H9 (cell line): Measurements from ENCODE around the gene ZNHIT1. TPM values are rescaled to one million over a fixed set of nuclear protein-coding genes. Genes with fewer than 3 reads are reported as not detected.

Experiments used
- DNase-seq: peaks from one replicate; pipeline ENCODE4 v3.0.0-alpha.2; 2017
- H2AFZ ChIP-seq: one replicate; pipeline ENCODE4 v1.6.1; 2013; ENCODE audit warnings: mild to moderate bottlenecking, low read length, control low read depth, moderate library complexity
- H2AK5ac ChIP-seq: 2 replicates; pipeline ENCODE4 v1.6.1; 2013; ENCODE audit warnings: low read length, control low read depth, mixed read lengths; ENCODE audit not compliant: insufficient read length
- H2BK120ac ChIP-seq: one replicate; pipeline ENCODE4 v1.6.1; 2013; ENCODE audit warnings: low read depth, mild to moderate bottlenecking, low read length, control low read depth, inconsistent platforms; ENCODE audit not compliant: poor library complexity, severe bottlenecking
- H2BK12ac ChIP-seq: 2 replicates; pipeline ENCODE4 v1.6.1; 2013; ENCODE audit warnings: low read length, control low read depth, mixed read lengths, low read depth; ENCODE audit not compliant: insufficient read length
- H2BK15ac ChIP-seq: 2 replicates; pipeline ENCODE4 v1.6.1; 2013; ENCODE audit warnings: low read depth, low read length, control low read depth
- H2BK20ac ChIP-seq: one replicate; pipeline ENCODE4 v1.6.1; 2013; ENCODE audit warnings: low read depth, mild to moderate bottlenecking, low read length, control low read depth, inconsistent platforms; ENCODE audit not compliant: poor library complexity, severe bottlenecking
- H2BK5ac ChIP-seq: 2 replicates; pipeline ENCODE4 v1.6.1; 2013; ENCODE audit warnings: low read length, control low read depth, mixed read lengths; ENCODE audit not compliant: insufficient read length
- H3K14ac ChIP-seq: 2 replicates; pipeline ENCODE4 v1.6.1; 2013; ENCODE audit warnings: low read length, control low read depth; ENCODE audit not compliant: insufficient read depth
- H3K18ac ChIP-seq: 2 replicates; pipeline ENCODE4 v1.6.1; 2013; ENCODE audit warnings: low read depth, mild to moderate bottlenecking, mixed read lengths, low read length, control low read depth; ENCODE audit not compliant: insufficient read length
- H3K23ac ChIP-seq: 2 replicates; pipeline ENCODE4 v1.6.1; 2013; ENCODE audit warnings: low read length, control low read depth, mixed read lengths, low read depth; ENCODE audit not compliant: insufficient read length
- H3K23me2 ChIP-seq: 2 replicates; pipeline ENCODE4 v1.6.1; 2013; ENCODE audit warnings: low read depth, mild to moderate bottlenecking, mixed read lengths, low read length, control low read depth; ENCODE audit not compliant: insufficient read length, poor library complexity, severe bottlenecking
- H3K27ac ChIP-seq: 2 replicates; pipeline ENCODE4 v1.5.1; 2013; ENCODE audit warnings: low read length, control low read depth, mixed read lengths, low read depth; ENCODE audit not compliant: insufficient read length
- H3K27me3 ChIP-seq: 2 replicates; pipeline ENCODE4 v1.6.1; 2013; ENCODE audit warnings: low read length, control low read depth, inconsistent platforms; ENCODE audit not compliant: insufficient read depth
- H3K4ac ChIP-seq: 2 replicates; pipeline ENCODE4 v1.6.1; 2013; ENCODE audit warnings: low read depth, mild to moderate bottlenecking, control low read depth, inconsistent platforms, low read length, moderate library complexity
- H3K4me1 ChIP-seq: 2 replicates; pipeline ENCODE4 v1.6.1; 2013; ENCODE audit warnings: low read length, control low read depth, inconsistent platforms; ENCODE audit not compliant: insufficient read depth
- H3K4me2 ChIP-seq: 2 replicates; pipeline ENCODE4 v1.6.1; 2013; ENCODE audit warnings: low read length, control low read depth, mixed read lengths; ENCODE audit not compliant: insufficient read length, insufficient read depth
- H3K56ac ChIP-seq: 2 replicates; pipeline ENCODE4 v1.6.1; 2013; ENCODE audit warnings: low read depth, mild to moderate bottlenecking, mixed read lengths, low read length, control low read depth; ENCODE audit not compliant: insufficient read length
- H3K79me1 ChIP-seq: 2 replicates; pipeline ENCODE4 v1.6.1; 2013; ENCODE audit warnings: low read depth, mild to moderate bottlenecking, moderate library complexity, low read length, control low read depth, inconsistent platforms; ENCODE audit not compliant: insufficient read depth, poor library complexity, severe bottlenecking
- H3K79me2 ChIP-seq: 2 replicates; pipeline ENCODE4 v1.6.1; 2013; ENCODE audit warnings: low read length, control low read depth, inconsistent platforms; ENCODE audit not compliant: insufficient read depth
- H3K9ac ChIP-seq: 2 replicates; pipeline ENCODE4 v1.6.1; 2013; ENCODE audit warnings: low read length, control low read depth, mixed read lengths; ENCODE audit not compliant: insufficient read length; ENCODE audit errors: extremely low read depth
- H3K9me3 ChIP-seq: one replicate; pipeline ENCODE4 v1.6.1; 2013; ENCODE audit warnings: low read depth, low read length, inconsistent platforms; ENCODE audit not compliant: control insufficient read depth
- H3T11ph ChIP-seq: one replicate; pipeline ENCODE4 v1.6.1; 2013; ENCODE audit warnings: mild to moderate bottlenecking, low read length, control low read depth, inconsistent platforms
- H4K20me1 ChIP-seq: one replicate; pipeline ENCODE4 v1.6.1; 2013; ENCODE audit not compliant: control insufficient read depth, insufficient read length, insufficient read depth
- H4K5ac ChIP-seq: 2 replicates; pipeline ENCODE4 v1.6.1; 2013; ENCODE audit warnings: low read depth, mild to moderate bottlenecking, mixed read lengths, low read length, control low read depth; ENCODE audit not compliant: insufficient read length
- H4K8ac ChIP-seq: replicated peaks from 2 replicates; pipeline ENCODE4 v1.6.1; 2013; ENCODE audit warnings: low read length, control low read depth, mixed read lengths, low read depth; ENCODE audit not compliant: insufficient read length
- H4K91ac ChIP-seq: 2 replicates; pipeline ENCODE4 v1.6.1; 2013; ENCODE audit warnings: low read depth, mild to moderate bottlenecking, moderate library complexity, mixed read lengths, low read length, control low read depth; ENCODE audit not compliant: insufficient read length
- H3K27ac Mint-ChIP-seq, 3 experiments: 2 replicates in 2 of 3; 3 replicates in 1 of 3; pipeline ENCODE4 v1.8.0; 2020 to 2021; ENCODE audit warnings: mixed read lengths in 3 of 3, mild to moderate bottlenecking in 1 of 3, moderate library complexity in 1 of 3
- H3K27me3 Mint-ChIP-seq: 2 replicates; pipeline ENCODE4 v1.8.0; 2021; ENCODE audit warnings: low read depth, mild to moderate bottlenecking, moderate library complexity, mixed read lengths
- H3K36me3 Mint-ChIP-seq, 3 experiments: 2 replicates in 2 of 3; 3 replicates in 1 of 3; pipeline ENCODE4 v1.8.0; 2020 to 2021; ENCODE audit warnings: low read depth in 3 of 3, mixed read lengths in 3 of 3; ENCODE audit not compliant: insufficient read depth in 1 of 3
- H3K4me1 Mint-ChIP-seq, 2 experiments: 2 replicates each; pipeline ENCODE4 v1.8.0; 2020; ENCODE audit warnings: mixed read lengths in 2 of 2
- H3K4me3 Mint-ChIP-seq, 2 experiments: 2 replicates in 1 of 2; 3 replicates in 1 of 2; pipeline ENCODE4 v1.8.0; 2020 to 2021; ENCODE audit warnings: mild to moderate bottlenecking in 2 of 2, mixed read lengths in 2 of 2, moderate library complexity in 1 of 2
- H3K9me3 Mint-ChIP-seq, 2 experiments: 2 replicates in 1 of 2; 3 replicates in 1 of 2; pipeline ENCODE4 v1.8.0; 2020; ENCODE audit warnings: mild to moderate bottlenecking in 2 of 2, mixed read lengths in 2 of 2, moderate library complexity in 1 of 2
- CTCF ChIP-seq: fragments of 200-600 bp; sonication (generic); conservative IDR thresholded peaks from 3 replicates; pipeline ENCODE4 v1.8.0; 2021; ENCODE audit warnings: antibody characterized with exemption, mild to moderate bottlenecking
- WGBS: extraction: QIAGEN DNeasy Blood & Tissue Kit; methylation state at CpG from one replicate; pipeline ENCODE4 v1.1.7; 2013; ENCODE audit warnings: missing lambda C conversion rate, low lambda C conversion rate, mixed read lengths; ENCODE audit not compliant: insufficient read length; ENCODE audit errors: extremely low coverage; 5-methylcytosine and 5-hydroxymethylcytosine counted together
- total RNA-seq: library from RNA; stranded (reverse); gene quantifications from 2 replicates; pipeline ENCODE4 v1.2.1, GENCODE V29; 2021

ZNHIT1 gene
- total RNA-seq, 1 experiment from 2014 or later = 52.7 TPM

GRCh38 chr7:101177644-101178043 lies 40.3 kb upstream of the ZNHIT1 start:
- no peak overlapping the region for H3K23ac ChIP-seq
- no peak overlapping the region for H2BK120ac ChIP-seq
- no peak overlapping the region for H4K8ac ChIP-seq
- TF ChIP-seq CTCF = no peak
- no peak overlapping the region for H3K14ac ChIP-seq
- peaks cover 27% of the 10 kb centered on the region for H3K23me2 ChIP-seq
- peaks cover 41% of the 10 kb centered on the region; the same call in 1 of the 2 replicates for H3K27me3 ChIP-seq
- H2BK12ac ChIP-seq = no peak overlapping the region
- H2BK5ac ChIP-seq = no peak overlapping the region
- H3K27ac Mint-ChIP-seq = no peak overlapping the region
- no peak overlapping the region for H4K5ac ChIP-seq
- no peaks in the 10 kb centered on the region for H3K79me1 ChIP-seq
- H3K27ac ChIP-seq = no peak overlapping the region
- H3K9me3 ChIP-seq = no peaks in the 10 kb centered on the region
- WGBS = no CpG with 5 or more reads among the region's 2 CpGs
- no peak overlapping the region for H3K56ac ChIP-seq
- H2BK15ac ChIP-seq = no peak overlapping the region
- no peak overlapping the region for H3T11ph ChIP-seq
- H4K91ac ChIP-seq = no peak overlapping the region
- H3K79me2 ChIP-seq = no peaks in the 10 kb centered on the region
- no peak overlapping the region for H2AFZ ChIP-seq
- H4K20me1 ChIP-seq = no peaks in the 10 kb centered on the region
- H3K9me3 Mint-ChIP-seq = peaks cover 0 to 2% of the 10 kb centered on the region in 2 experiments; a peak in 2 of 5 replicates
- H3K36me3 Mint-ChIP-seq = no peaks in the 10 kb centered on the region
- H3K27me3 Mint-ChIP-seq = peaks cover 96% of the 10 kb centered on the region
- H3K4ac ChIP-seq = no peak overlapping the region
- H3K9ac ChIP-seq = no peak overlapping the region
- peaks cover 22 to 31% of the 10 kb centered on the region in 2 experiments for H3K4me1 Mint-ChIP-seq
- no peak overlapping the region for H3K18ac ChIP-seq
- no peaks in the 10 kb centered on the region; the same call in 1 of the 2 replicates for H3K4me1 ChIP-seq
- H3K4me3 Mint-ChIP-seq = no peak overlapping the region
- DNase-seq = no peak
- no peak overlapping the region for H3K4me2 ChIP-seq
- no peak overlapping the region for H2AK5ac ChIP-seq
- H2BK20ac ChIP-seq = no peak overlapping the region
